HG03378 (cell line): ENCODE data around the gene PDZD2.

ENCODE experiments used
- ATAC-seq: cut with Tn5 transposase; IDR thresholded peaks from one replicate; pipeline ENCODE4 v1.9.1; 2021; ENCODE audit warnings: mild to moderate bottlenecking, moderate library complexity; ENCODE audit not compliant: unreplicated experiment

Gene PDZD2

GRCh38 chr5:31811210-31811609 is 172.3 kb downstream of the PDZD2 start:
- no peak for ATAC-seq

- no peak for ATAC-seq
These were observed 176.4 kb downstream of the PDZD2 start for GRCh38 chr5:31815376-31815775.

- ATAC-seq: no peak
These were observed 181.1 kb downstream of the PDZD2 start for GRCh38 chr5:31819926-31820516.

GRCh38 chr5:31823472-31823871 is 184.5 kb downstream of the PDZD2 start:
- no peak for ATAC-seq

- ATAC-seq: no peak
These were observed 186.1 kb downstream of the PDZD2 start for GRCh38 chr5:31824869-31825517.

GRCh38 chr5:31825518-31826068 is 186.7 kb downstream of the PDZD2 start:
- peak; percentile 67 for ATAC-seq

GRCh38 chr5:31827867-31828266 is 188.9 kb downstream of the PDZD2 start:
- ATAC-seq: no peak

GRCh38 chr5:31832966-31833365 is 194.0 kb downstream of the PDZD2 start:
- no peak for ATAC-seq

- ATAC-seq: no peak
These were observed 194.8 kb downstream of the PDZD2 start for GRCh38 chr5:31833710-31834109.

GRCh38 chr5:31844622-31845345 is 205.9 kb downstream of the PDZD2 start:
- ATAC-seq: no peak

GRCh38 chr5:31845361-31845760 is 206.4 kb downstream of the PDZD2 start:
- no peak for ATAC-seq

- no peak for ATAC-seq
These were observed 208.0 kb downstream of the PDZD2 start for GRCh38 chr5:31846934-31847333.

GRCh38 chr5:31847354-31847753 is 208.4 kb downstream of the PDZD2 start:
- ATAC-seq: no peak

- ATAC-seq: no peak
These were observed 212.2 kb downstream of the PDZD2 start for GRCh38 chr5:31850981-31851689.

GRCh38 chr5:31853398-31854135 is 214.6 kb downstream of the PDZD2 start:
- no peak for ATAC-seq

GRCh38 chr5:31854181-31855133 is 215.5 kb downstream of the PDZD2 start:
- ATAC-seq: no peak

- ATAC-seq: no peak
These were observed 216.5 kb downstream of the PDZD2 start for GRCh38 chr5:31855134-31856040.

GRCh38 chr5:31859096-31859495 is 220.2 kb downstream of the PDZD2 start:
- ATAC-seq: no peak
